Tibial artery (tissue), 4 donors: ENCODE measurements around the gene RNF26.
A peak's percentile ranks its signal among the peaks of the same experiment; 100 is the strongest.
"Not testable (repeated sequence)": the region's sequence is repeated elsewhere in the genome, so short reads cannot be mapped to it uniquely, and the experiment has no call there.

Experiments used
- DNase-seq, 2 donors: peaks; one replicate each; pipeline ENCODE4 v3.0.0-alpha.2; 2019
- H3K27ac ChIP-seq, 2 donors: fragments of 200-600 bp; sonication (generic) in 1 of 2; 1 replicate in 1 of 2; 2 replicates in 1 of 2; pipeline ENCODE4 v1.5.1; 2018 to 2019; ENCODE audit warnings: mild to moderate bottlenecking in 1 of 2
- H3K27me3 ChIP-seq, 2 donors: fragments of 200-600 bp; sonication (generic) in 1 of 2; one replicate each; pipeline versions ENCODE4 v1.5.1 to v1.6.0; 2016 to 2019
- H3K36me3 ChIP-seq, 3 donors: fragments of 200-600 bp; sonication (generic) in 2 of 3; one replicate each; pipeline ENCODE4 v1.5.1; 2016 to 2019; ENCODE audit warnings: mild to moderate bottlenecking in 2 of 3
- H3K4me1 ChIP-seq, 4 donors: fragments of 200-600 bp; sonication (generic) in 2 of 4; 1 replicate in 3 of 4; 2 replicates in 1 of 4; pipeline ENCODE4 v1.5.1; 2016 to 2019
- H3K4me3 ChIP-seq, 2 donors: fragments of 200-600 bp; sonication (generic) in 1 of 2; 1 replicate in 1 of 2; 2 replicates in 1 of 2; pipeline ENCODE4 v1.5.1; 2018 to 2019; ENCODE audit warnings: mild to moderate bottlenecking in 2 of 2
- H3K9me3 ChIP-seq, 3 donors: fragments of 200-600 bp; sonication (generic) in 1 of 3; one replicate each; pipeline ENCODE4 v1.5.1; 2016 to 2019
- CTCF ChIP-seq, 2 experiments: fragments of 200-600 bp in 1 of 2; fragments of 450-650 bp in 1 of 2; IDR thresholded peaks; one replicate each; pipeline ENCODE4 v1.5.1; 2017 to 2019; ENCODE audit warnings: antibody characterized with exemption in 2 of 2, mild to moderate bottlenecking in 1 of 2, moderate library complexity in 1 of 2
- intact Hi-C: fragments of 100-400 bp; cut with DNase I; formaldehyde crosslinking; loops from one replicate; pipeline ENCODE4 v1.15.0; 2023; ENCODE audit warnings: low total_unique reads

RNF26 gene

GRCh38 chr11:119378851-119379465 is 44.6 kb downstream of the RNF26 start:
- no peak for DNase-seq
- Histone ChIP-seq H3K36me3 (no peaks in the 10 kb centered on the region), H3K27ac (no peak overlapping the region), H3K4me1 (peaks cover 0 to 52% (median 44%) of the 10 kb centered on the region in 4 donors), H3K4me3 (no peak overlapping the region), H3K9me3 (no peaks in the 10 kb centered on the region), H3K27me3 (no peaks in the 10 kb centered on the region)
- intact Hi-C loops = no loop called here
- no peak for TF ChIP-seq CTCF (IDR thresholded peaks at IDR 0.05)

GRCh38 chr11:119380160-119380826 is 46.0 kb downstream of the RNF26 start:
- DNase-seq = no peak
- intact Hi-C loops = no loop called here
- H3K4me3 ChIP-seq = no peak overlapping the region
- H3K4me1 ChIP-seq = peaks cover 0 to 39% (median 33%) of the 10 kb centered on the region in 4 donors
- H3K27ac ChIP-seq = peak overlapping the region in 1 of 2 donors; percentile 66
- H3K9me3 ChIP-seq = no peaks in the 10 kb centered on the region
- H3K36me3 ChIP-seq = no peaks in the 10 kb centered on the region
- no peaks in the 10 kb centered on the region for H3K27me3 ChIP-seq
- TF ChIP-seq CTCF (IDR thresholded peaks at IDR 0.05) = no peak

DNA sequence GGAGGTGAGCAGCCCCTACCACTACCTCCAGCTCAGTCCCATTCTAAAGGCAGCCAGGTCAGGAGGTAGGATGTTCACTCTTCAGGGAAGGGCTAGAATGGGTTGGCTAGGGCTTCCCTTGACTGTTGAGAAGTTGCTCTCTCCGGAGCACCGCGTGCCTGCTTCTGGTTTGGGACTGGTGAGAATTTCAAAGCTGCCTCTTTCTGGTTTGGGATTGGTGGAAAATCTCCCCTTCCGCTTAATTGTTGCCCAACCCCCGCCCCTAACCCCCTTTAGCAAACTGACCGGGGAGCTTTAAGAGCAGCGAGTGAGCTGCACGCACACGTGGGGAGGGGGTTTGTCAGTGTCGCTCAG is 46.5 kb downstream of the RNF26 start:
- no peaks in the 10 kb centered on the region for H3K9me3 ChIP-seq
- no peak for TF ChIP-seq CTCF (IDR thresholded peaks at IDR 0.05)
- peaks cover 0 to 34% (median 28%) of the 10 kb centered on the region in 4 donors for H3K4me1 ChIP-seq
- no peaks in the 10 kb centered on the region for H3K36me3 ChIP-seq
- H3K27ac ChIP-seq = peak overlapping the region; percentile 63 to 66
- H3K4me3 ChIP-seq = peak overlapping the region; percentile 46 to 59
- H3K27me3 ChIP-seq = no peaks in the 10 kb centered on the region
- intact Hi-C loops = no loop called here
- DNase-seq = no peak

GRCh38 chr11:119381181-119381988 is 47.1 kb downstream of the RNF26 start, which contains the start of gene USP2:
Gene USP2 (minus strand): TSS chr11:119381690. CDS start chr11:119373480, 8,210 bp downstream.
- intact Hi-C loops = no loop called here
- peak within 1 kb of the TSS; percentile 46 to 59 for H3K4me3 ChIP-seq
- H3K9me3 ChIP-seq = no peaks in the 10 kb centered on the region
- TF ChIP-seq CTCF (IDR thresholded peaks at IDR 0.05) = peak; percentile 88 to 89
- peak; percentile 97 to 98 for DNase-seq
- H3K27ac ChIP-seq = peak within 1 kb of the TSS; percentile 63 to 66
- no peaks in the 10 kb centered on the region for H3K36me3 ChIP-seq
- H3K4me1 ChIP-seq = peaks cover 0 to 28% (median 23%) of the 10 kb centered on the region in 4 donors
- no peaks in the 10 kb centered on the region for H3K27me3 ChIP-seq

- DNase-seq = no peak
- Histone ChIP-seq H3K4me3 (peak overlapping the region; percentile 46 to 59), H3K27me3 (no peaks in the 10 kb centered on the region), H3K9me3 (no peaks in the 10 kb centered on the region), H3K36me3 (no peaks in the 10 kb centered on the region), H3K27ac (peak overlapping the region; percentile 40 to 63), H3K4me1 (peaks cover 0 to 25% (median 17%) of the 10 kb centered on the region in 4 donors)
- intact Hi-C loops = no loop called here
- no peak for TF ChIP-seq CTCF (IDR thresholded peaks at IDR 0.05)
Measured at GRCh38 chr11:119382101-119382500, 47.8 kb downstream of the RNF26 start.

DNA sequence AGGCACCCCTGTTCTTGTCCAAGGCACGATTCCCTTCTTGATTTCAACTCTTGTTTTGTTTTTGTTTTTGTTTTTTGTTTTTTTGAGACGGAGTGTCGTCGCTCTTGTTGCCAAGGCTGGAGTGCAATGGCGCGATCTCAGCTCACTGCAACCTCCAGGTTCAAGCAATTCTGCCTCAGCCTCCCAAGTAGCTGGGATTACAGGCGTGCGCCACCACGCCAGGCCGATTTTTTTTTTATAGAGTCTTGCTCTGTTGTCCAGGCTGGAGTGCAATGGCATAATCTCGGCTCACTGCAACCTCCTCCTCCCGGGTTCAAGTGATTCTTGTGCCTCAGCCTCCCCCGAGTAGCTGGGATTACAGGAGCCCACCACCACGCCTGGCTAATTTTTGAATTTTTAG is 48.2 kb downstream of the RNF26 start:
- H3K4me3 ChIP-seq, intact Hi-C loops, H3K36me3 ChIP-seq, H3K9me3 ChIP-seq, H3K27me3 ChIP-seq, H3K27ac ChIP-seq, DNase-seq: not testable (repeated sequence)
- H3K4me1 ChIP-seq = peaks cover 0 to 22% (median 16%) of the 10 kb centered on the region in 4 donors
